22Rv1 (cell line): ENCODE measurements around the gene RRAS2.

Experiments
- CTCF ChIP-seq: fragments of 450-650 bp; IDR thresholded peaks from 2 replicates; pipeline ENCODE4 v1.5.1; 2017; ENCODE audit warnings: mild to moderate bottlenecking
- ZFX ChIP-seq: fragments of 450-650 bp; IDR thresholded peaks from 2 replicates; pipeline ENCODE4 v1.6.1; 2017; ENCODE audit warnings: antibody characterized with exemption, borderline replicate concordance

DNA sequence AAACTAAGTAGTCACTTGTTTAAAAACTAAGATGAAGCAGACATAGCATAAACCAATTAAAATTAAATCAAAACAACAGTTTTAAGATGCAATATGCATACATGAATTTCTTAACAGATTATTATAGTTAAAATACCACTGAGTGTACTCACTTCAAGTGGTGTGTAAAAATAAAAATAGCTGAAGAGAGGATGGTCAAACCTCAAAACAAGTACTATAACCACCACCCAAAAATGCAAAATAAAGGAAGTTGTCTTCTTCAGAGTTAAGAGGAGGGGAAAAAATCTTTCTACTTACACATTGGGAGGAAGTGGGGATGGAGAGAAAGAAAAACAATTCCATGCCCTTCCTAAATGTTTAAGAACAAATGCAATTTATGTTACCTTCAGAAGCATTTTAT lies 31.9 kb downstream of the RRAS2 start:
- TF ChIP-seq CTCF (no peak), ZFX (no peak)
